Ishikawa (cell line): Measurements from ENCODE around the gene USH1C.

Experiments
- CEBPB ChIP-seq: IDR thresholded peaks from 2 replicates; pipeline ENCODE4 v1.6.1; 2012
- RAD21 ChIP-seq: IDR thresholded peaks from 2 replicates; pipeline ENCODE4 v1.6.1; 2012; ENCODE audit warnings: low read depth

GRCh38 chr11:17504330-17505107 is 39.7 kb downstream of the USH1C start:
- TF ChIP-seq RAD21 (peak; percentile 91), CEBPB (no peak)
